Activated CD4-positive, alpha-beta T cell treated with anti-CD3 and anti-CD28 coated beads, Interleukin-2, amount 50 U/mL, for 24 hours (primary cell): ENCODE data around the gene GCHFR.

Experiments used
- DNase-seq, 2 donors: peaks; one replicate each; pipeline ENCODE4 v3.0.0-alpha.2; 2020; ENCODE audit warnings: low read depth in 1 of 2, low spot score in 1 of 2

GCHFR gene

GRCh38 chr15:40754883-40755811 is 8.7 kb upstream of the GCHFR start, which contains the start of gene RMDN3:
Gene RMDN3 (minus strand): TSS chr15:40755254. CDS start chr15:40754783, 471 bp downstream.
- DNase-seq: peak; percentile 84 to 91

- no peak for DNase-seq
Measured at GRCh38 chr15:40755812-40756208, 8.1 kb upstream of the GCHFR start.

GRCh38 chr15:40756938-40757337 is 6.9 kb upstream of the GCHFR start:
- DNase-seq: no peak

- no peak for DNase-seq
Measured at GRCh38 chr15:40759961-40760360, 3.9 kb upstream of the GCHFR start.

- peak in 1 of 2 donors; percentile 25 for DNase-seq
Measured at GRCh38 chr15:40762919-40763800, 708 bp upstream of the GCHFR start.

DNA sequence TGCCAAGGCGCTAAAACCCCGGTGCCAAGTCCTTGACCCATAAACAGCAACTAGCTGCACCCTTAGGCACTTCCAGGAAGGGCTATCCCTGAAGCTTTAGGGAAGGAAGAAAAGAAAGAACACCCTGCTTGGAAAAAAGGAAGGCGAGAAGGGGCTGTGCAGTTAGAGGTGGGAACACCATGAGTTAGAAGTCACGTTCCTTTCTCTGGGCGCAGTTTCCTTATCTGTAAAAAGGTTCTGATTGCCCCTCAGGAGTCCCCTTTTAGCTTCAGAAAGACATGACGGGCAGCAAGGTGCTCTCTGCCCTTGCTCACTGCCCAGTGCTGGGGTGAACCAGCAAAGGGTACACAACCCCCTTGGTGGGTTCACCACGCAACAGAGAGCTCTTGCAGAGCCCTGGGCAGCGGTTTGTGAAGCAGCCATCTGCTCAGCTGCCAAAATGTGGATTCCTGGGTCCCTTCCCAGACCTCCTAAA is 798 bp downstream of the GCHFR start:
- DNase-seq: no peak

DNA sequence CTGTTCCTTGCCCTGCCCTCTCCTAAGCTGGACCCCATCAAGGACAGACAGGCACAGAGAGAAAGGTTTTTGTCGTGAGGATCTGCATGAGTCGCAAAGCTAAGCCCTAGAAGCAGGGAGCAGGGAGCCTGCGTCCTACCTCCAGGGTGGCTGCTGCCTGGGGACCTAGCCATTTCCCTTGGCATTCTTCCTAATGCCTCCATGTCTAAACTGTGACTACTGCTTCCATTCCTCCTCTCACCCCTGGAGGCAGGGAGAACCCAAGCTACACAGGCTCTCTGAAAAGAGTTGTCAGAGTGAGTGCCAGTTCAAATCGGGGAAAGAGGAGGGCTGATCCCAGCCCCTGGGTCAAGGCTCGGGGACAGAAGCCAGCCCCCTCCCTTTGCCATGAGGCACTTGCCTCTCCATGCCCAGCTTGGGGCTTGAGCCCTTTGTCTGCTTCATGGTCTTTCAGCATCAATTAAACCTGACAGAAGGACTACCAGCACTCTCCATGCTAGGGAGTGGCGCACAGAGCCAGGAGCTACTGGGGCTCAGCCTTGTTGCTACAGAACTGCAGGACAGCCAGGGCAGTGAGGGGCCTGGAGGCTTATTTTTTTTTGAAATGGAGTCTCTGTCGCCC is 2.4 kb downstream of the GCHFR start:
- no peak for DNase-seq

DNA sequence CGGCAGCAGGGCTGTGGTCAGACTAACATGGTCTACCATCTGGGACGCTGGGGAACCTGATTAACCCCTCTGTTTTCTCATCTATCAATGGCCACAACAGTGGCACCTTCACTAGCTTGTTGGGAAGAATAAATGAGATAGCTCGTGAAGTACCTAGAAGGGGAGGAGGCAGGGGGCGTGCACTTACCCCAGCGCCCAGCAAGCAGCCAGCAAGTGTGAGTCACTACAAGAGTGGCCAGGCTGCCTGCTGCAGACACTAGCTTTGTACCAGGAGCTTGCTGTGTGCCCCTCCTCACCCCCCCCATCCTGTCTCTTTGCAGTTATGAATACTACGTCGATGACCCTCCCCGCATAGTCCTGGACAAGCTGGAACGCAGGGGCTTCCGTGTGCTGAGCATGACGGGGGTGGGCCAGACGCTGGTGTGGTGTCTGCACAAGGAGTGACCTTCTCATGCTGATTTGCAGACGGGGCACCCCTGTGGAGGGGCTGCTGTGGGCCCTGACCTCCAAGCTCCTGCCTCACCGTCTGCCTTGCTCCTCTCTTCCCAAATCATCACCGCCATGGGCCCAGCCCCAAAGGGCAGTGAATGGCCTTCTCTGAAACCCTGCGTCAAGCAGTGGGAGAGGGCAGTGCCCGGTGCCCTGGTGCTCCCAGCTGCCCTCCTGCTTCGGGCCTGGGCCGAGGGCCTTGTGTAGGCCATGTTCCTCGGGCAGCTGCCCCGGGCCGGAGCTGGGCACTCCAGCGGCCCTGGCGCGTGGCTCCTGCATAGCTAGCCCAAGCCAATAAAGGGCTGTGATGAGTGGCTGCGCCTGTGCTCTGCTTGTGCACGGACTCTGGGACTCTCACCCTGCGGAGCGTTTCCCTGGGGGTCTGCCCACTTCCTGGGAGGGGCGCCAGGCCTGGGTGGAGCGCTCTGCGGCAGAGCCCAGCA is 3.3 kb downstream of the GCHFR start:
- DNase-seq: no peak

GRCh38 chr15:40767838-40768500 is 4.1 kb downstream of the GCHFR start:
- no peak for DNase-seq

DNA sequence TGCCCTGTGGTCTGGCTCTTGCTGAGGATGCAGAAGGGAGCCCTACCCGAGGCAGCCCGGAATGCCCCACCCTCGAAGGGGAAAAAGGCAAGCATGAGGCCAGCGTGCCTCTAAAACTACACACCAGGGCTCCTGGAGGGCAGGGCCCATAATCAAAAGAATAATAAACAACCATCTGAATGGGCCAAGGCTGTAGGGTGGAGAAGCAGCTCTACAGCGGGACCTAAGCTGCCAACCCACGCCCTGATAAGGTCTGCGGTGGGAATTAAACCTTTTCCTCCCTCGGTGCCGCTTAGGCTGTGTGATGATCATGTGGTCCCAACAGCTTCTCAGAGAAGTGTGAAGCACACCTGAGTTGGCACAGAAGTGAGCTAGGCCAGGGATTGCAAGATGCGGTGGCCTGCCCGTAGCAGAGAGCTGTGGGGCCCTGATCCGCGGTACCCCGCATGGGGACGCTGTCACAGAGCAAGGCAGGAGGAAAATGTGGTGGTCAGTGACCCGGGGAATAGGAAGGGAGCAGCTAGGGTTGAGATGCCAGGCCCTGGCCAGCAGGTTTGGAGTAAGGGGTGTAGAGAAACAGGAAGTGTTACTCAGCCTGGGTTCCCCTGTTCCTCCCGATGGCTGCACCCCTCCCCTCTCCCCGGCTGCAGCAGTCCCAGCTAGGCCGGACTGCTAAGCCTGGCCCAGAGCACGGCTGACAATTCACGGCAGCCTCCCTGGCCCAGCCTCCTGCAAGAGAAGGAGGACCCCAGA is 4.8 kb downstream of the GCHFR start:
- no peak for DNase-seq

- DNase-seq: peak in 1 of 2 donors; percentile 68
Measured at GRCh38 chr15:40769274-40770146, 5.6 kb downstream of the GCHFR start, which contains the start of gene C15orf62. Gene C15orf62 (plus strand): TSS chr15:40769980. CDS start chr15:40770496, 516 bp downstream.

DNA sequence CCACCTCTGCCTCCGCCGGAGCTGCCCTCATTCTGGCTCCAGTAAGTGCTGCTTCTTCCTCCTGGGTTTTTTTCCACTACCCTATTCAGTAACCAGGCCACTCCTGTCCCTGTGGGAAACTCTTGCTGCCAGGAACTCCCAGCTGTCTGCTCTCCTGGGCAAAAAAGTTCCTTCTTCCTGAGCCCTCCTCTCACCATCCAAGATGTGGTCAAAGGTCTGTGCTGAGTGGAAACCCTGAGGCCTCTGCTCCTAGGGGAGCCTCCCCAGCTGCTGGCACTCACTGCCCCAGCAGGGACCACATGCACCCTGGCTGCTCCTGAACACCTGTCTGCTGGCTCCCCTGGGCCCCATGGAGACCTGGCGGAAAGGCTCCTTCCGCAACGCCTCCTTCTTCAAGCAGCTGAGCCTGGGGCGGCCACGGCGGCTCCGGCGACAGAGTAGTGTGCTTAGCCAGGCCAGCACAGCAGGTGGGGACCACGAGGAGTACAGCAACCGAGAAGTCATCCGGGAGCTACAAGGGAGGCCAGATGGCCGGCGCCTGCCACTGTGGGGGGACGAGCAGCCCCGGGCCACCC is 6.4 kb downstream of the GCHFR start:
- DNase-seq: no peak

- no peak for DNase-seq
Measured at GRCh38 chr15:40771242-40771641, 7.4 kb downstream of the GCHFR start.

GRCh38 chr15:40772014-40772413 is 8.1 kb downstream of the GCHFR start:
- DNase-seq: no peak

- DNase-seq: no peak
Measured at GRCh38 chr15:40773496-40773895, 9.6 kb downstream of the GCHFR start.

DNA sequence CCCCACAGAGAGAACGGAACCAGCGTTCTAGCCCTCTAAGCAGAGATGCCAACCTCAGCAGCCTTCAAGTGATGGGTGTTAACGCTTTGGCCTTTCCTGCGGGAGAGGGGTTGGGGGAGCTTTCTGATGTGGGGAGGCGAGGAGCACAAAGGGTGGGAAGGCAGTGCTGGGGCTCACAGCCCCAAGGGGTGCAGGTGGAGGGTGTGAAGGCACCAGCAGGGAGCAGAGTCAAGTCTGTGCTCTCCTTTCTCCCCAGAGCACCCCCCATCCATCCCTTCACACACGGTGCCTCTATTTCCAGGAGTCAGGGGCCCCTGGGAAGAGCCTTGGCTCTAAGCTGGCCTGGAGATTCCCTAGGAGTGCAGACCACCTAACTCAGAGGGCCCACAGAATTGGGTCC is 10.0 kb downstream of the GCHFR start:
- DNase-seq: no peak

- DNase-seq: no peak
Measured at GRCh38 chr15:40775007-40775406, 11.1 kb downstream of the GCHFR start.
